Fibroblast of skin of left quadriceps (primary cell): ENCODE results near the gene DNAJB2.
"Not testable (repeated sequence)": the region's sequence is repeated elsewhere in the genome, so short reads cannot be mapped to it uniquely, and the experiment has no call there.

ENCODE experiments used
- DNase-seq, 2 experiments: peaks; one replicate each; pipeline ENCODE4 v3.0.0-alpha.2; 2013; ENCODE audit warnings: low read depth in 2 of 2

DNAJB2 gene

GRCh38 chr2:219285373-219285735 is 6.2 kb downstream of the DNAJB2 start:
- no peak for DNase-seq

- DNase-seq, result peak; percentile 46 to 49
These were observed 6.8 kb downstream of the DNAJB2 start for GRCh38 chr2:219285894-219286425.

- DNase-seq, result no peak
These were observed 7.4 kb downstream of the DNAJB2 start for GRCh38 chr2:219286436-219287115.

GRCh38 chr2:219287116-219287440 is 7.9 kb downstream of the DNAJB2 start:
- DNase-seq, result not testable (repeated sequence)

GRCh38 chr2:219287580-219288265 is 8.6 kb downstream of the DNAJB2 start:
- no peak for DNase-seq

- DNase-seq, result no peak
These were observed 10.0 kb downstream of the DNAJB2 start for GRCh38 chr2:219289195-219289536.

GRCh38 chr2:219289537-219290361 is 10.6 kb downstream of the DNAJB2 start:
- peak; percentile 80 to 82 for DNase-seq

GRCh38 chr2:219290381-219291171 is 11.4 kb downstream of the DNAJB2 start:
- no peak for DNase-seq

GRCh38 chr2:219291394-219291793 is 12.2 kb downstream of the DNAJB2 start:
- no peak for DNase-seq

- DNase-seq, result no peak
These were observed 12.8 kb downstream of the DNAJB2 start for GRCh38 chr2:219291910-219292490.

GRCh38 chr2:219292616-219293015 is 13.4 kb downstream of the DNAJB2 start:
- no peak for DNase-seq

GRCh38 chr2:219293736-219294231 is 14.6 kb downstream of the DNAJB2 start:
- DNase-seq, result no peak

GRCh38 chr2:219294356-219295351 is 15.5 kb downstream of the DNAJB2 start:
- DNase-seq, result peak; percentile 49

GRCh38 chr2:219296142-219296541 is 17.0 kb downstream of the DNAJB2 start:
- DNase-seq, result no peak

GRCh38 chr2:219296631-219297391 is 17.6 kb downstream of the DNAJB2 start:
- no peak for DNase-seq

GRCh38 chr2:219297766-219298456 is 18.7 kb downstream of the DNAJB2 start:
- no peak for DNase-seq

- DNase-seq, result peak in 1 of 2 experiments; percentile 42
These were observed 19.7 kb downstream of the DNAJB2 start for GRCh38 chr2:219298759-219299371.

- DNase-seq, result no peak
These were observed 20.2 kb downstream of the DNAJB2 start for GRCh38 chr2:219299372-219299760.
